GM12864 (cell line): ENCODE results near the gene KHDC1.
"Not testable (repeated sequence)": the region's sequence is repeated elsewhere in the genome, so short reads cannot be mapped to it uniquely, and the experiment has no call there.

ENCODE experiments used
- DNase-seq: peaks from one replicate; pipeline ENCODE4 v3.0.0-alpha.2; 2011; ENCODE audit warnings: low read depth
- H3K4me3 ChIP-seq: 2 replicates; pipeline ENCODE4 v1.5.1; 2011; ENCODE audit warnings: mild to moderate bottlenecking, low read depth, low read length, control low read depth
- TF ChIP-seq, protein P1 (sequence below): IDR thresholded peaks from 2 replicates; pipeline ENCODE4 v1.5.1; 2011; ENCODE audit warnings: low read depth, mild to moderate bottlenecking, moderate library complexity, low read length, control low read depth, inconsistent platforms; ENCODE audit errors: missing control alignments

KHDC1 gene

DNA sequence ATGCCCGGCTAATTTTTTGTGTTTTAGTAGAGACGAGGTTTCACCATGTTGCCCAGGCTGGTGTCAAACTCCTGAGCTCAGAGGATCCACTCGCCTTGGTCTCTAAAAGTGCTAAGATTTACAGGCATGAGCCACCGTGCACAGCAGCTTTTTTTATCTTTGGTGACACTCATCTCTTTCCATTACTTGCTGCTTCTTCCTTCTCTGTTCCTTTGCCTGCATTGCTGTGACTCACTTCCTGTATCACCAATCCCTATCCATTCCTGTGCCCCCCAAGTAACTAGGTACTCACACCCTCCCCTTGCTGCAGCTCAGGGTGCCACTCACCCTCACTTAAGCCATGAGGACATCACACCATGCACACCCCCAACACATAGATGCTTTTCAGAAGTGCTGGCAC, 62.3 kb downstream of the KHDC1 start:
- TF ChIP-seq, protein P1, sequence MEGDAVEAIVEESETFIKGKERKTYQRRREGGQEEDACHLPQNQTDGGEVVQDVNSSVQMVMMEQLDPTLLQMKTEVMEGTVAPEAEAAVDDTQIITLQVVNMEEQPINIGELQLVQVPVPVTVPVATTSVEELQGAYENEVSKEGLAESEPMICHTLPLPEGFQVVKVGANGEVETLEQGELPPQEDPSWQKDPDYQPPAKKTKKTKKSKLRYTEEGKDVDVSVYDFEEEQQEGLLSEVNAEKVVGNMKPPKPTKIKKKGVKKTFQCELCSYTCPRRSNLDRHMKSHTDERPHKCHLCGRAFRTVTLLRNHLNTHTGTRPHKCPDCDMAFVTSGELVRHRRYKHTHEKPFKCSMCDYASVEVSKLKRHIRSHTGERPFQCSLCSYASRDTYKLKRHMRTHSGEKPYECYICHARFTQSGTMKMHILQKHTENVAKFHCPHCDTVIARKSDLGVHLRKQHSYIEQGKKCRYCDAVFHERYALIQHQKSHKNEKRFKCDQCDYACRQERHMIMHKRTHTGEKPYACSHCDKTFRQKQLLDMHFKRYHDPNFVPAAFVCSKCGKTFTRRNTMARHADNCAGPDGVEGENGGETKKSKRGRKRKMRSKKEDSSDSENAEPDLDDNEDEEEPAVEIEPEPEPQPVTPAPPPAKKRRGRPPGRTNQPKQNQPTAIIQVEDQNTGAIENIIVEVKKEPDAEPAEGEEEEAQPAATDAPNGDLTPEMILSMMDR = no peak
- DNase-seq = no peak
- no peak overlapping the region for H3K4me3 ChIP-seq

DNA sequence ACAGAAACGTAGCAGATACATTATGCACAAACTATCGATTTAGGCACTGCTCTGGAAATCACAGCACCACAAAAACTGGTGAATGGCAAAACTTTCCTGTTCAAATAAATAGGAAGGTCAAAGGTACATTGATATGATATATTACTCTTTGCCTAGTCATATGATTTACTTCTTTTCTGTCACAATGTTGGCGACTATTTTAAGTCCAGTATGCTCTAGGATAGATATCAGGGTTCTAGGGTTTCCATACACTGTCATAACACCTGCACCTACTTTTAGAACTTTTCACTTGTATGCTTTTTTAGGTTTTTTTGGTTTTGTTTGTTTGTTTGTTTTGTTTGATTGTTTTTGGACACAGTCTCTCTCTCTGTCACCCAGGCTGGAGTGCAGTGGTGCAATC, 62.7 kb downstream of the KHDC1 start:
- H3K4me3 ChIP-seq = no peak overlapping the region
- TF ChIP-seq, protein P1 = no peak
- no peak for DNase-seq

DNA sequence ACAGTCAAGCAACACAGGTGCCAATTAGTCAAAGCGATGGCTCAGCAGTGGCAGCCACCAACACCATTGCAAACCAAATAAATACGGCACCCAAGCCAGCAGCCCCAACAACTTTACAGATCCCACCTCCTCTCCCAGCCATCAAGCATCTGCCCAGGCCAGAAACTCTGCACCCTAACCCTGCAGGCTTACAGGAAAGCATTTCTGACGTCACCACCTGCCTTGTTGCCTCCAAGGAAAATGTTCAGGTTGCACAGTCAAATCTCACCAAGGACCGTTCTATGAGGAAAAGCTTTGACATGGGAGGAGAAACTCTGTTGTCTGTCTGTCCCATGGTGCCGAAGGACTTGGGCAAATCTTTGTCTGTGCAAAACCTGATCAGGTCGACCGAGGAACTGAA, 68.3 kb downstream of the KHDC1 start:
- H3K4me3 ChIP-seq = no peak overlapping the region
- TF ChIP-seq, protein P1 = no peak
- no peak for DNase-seq

DNA sequence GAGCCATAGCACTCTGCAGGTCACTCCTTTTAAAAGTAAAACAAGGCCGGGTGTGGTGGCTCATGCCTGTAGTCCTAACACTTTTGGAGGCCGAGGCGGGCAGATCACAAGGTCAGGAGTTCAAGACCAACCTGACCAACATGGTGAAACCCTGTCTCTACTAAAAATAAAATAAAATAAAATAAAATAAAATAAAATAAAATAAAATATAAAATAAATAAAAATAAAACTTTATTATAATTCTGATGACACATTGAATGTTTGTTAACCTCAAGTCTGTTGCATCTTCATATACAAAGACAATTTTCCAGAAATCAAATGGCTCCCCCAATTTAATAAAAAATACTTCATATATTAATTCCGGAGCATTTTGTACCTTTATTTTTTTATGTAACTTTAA, 69.7 kb downstream of the KHDC1 start:
- H3K4me3 ChIP-seq, DNase-seq: not testable (repeated sequence)
